Measurements from ENCODE around the gene WDR44.
"Not testable (repeated sequence)": the region's sequence is repeated elsewhere in the genome, so short reads cannot be mapped to it uniquely, and the experiment has no call there.

WDR44 gene

GRCh38 chrX:118360429-118361125 is 14.7 kb downstream of the WDR44 start:
- in situ Hi-C loops (cut with HindIII; ENCODE audit: low sequenced_read_pairs) = no loop called here

GRCh38 chrX:118364261-118364660 is 18.4 kb downstream of the WDR44 start:
- in situ Hi-C loops (cut with HindIII; ENCODE audit: low sequenced_read_pairs) = no loop called here

- in situ Hi-C loops (cut with HindIII; ENCODE audit: low sequenced_read_pairs) = no loop called here
Measured at GRCh38 chrX:118367338-118367737, 21.4 kb downstream of the WDR44 start.

- in situ Hi-C loops (cut with HindIII; ENCODE audit: low sequenced_read_pairs) = no loop called here
Measured at GRCh38 chrX:118368398-118368797, 22.5 kb downstream of the WDR44 start.

GRCh38 chrX:118370921-118371624 is 25.2 kb downstream of the WDR44 start:
- in situ Hi-C loops (cut with HindIII; ENCODE audit: low sequenced_read_pairs) = no loop called here

- in situ Hi-C loops (cut with HindIII; ENCODE audit: low sequenced_read_pairs) = no loop called here
Measured at GRCh38 chrX:118373538-118373937, 27.6 kb downstream of the WDR44 start.

GRCh38 chrX:118383120-118383519 is 37.2 kb downstream of the WDR44 start:
- in situ Hi-C loops (cut with HindIII; ENCODE audit: low sequenced_read_pairs) = no loop called here

GRCh38 chrX:118392716-118393115 is 46.8 kb downstream of the WDR44 start:
- in situ Hi-C loops (cut with HindIII; ENCODE audit: low sequenced_read_pairs) = no loop called here

- in situ Hi-C loops (cut with HindIII; ENCODE audit: low sequenced_read_pairs) = no loop called here
Measured at GRCh38 chrX:118396113-118396512, 50.2 kb downstream of the WDR44 start.

- in situ Hi-C loops (cut with HindIII; ENCODE audit: low sequenced_read_pairs) = no loop called here
Measured at GRCh38 chrX:118418811-118419251, 72.9 kb downstream of the WDR44 start.

GRCh38 chrX:118420462-118420861 is 74.6 kb downstream of the WDR44 start:
- in situ Hi-C loops (cut with HindIII; ENCODE audit: low sequenced_read_pairs) = no loop called here

- in situ Hi-C loops (cut with HindIII; ENCODE audit: low sequenced_read_pairs) = no loop called here
Measured at GRCh38 chrX:118423558-118423957, 77.7 kb downstream of the WDR44 start.

GRCh38 chrX:118432799-118433198 is 86.9 kb downstream of the WDR44 start:
- in situ Hi-C loops (cut with HindIII; ENCODE audit: low sequenced_read_pairs) = no loop called here

GRCh38 chrX:118437283-118437682 is 91.4 kb downstream of the WDR44 start:
- in situ Hi-C loops (cut with HindIII; ENCODE audit: low sequenced_read_pairs) = no loop called here

- in situ Hi-C loops (cut with HindIII; ENCODE audit: low sequenced_read_pairs) = no loop called here
Measured at GRCh38 chrX:118448273-118448783, 102.4 kb downstream of the WDR44 start.

GRCh38 chrX:118455013-118455412 is 109.1 kb downstream of the WDR44 start:
- in situ Hi-C loops (cut with HindIII; ENCODE audit: low sequenced_read_pairs) = no loop called here

- in situ Hi-C loops (cut with HindIII; ENCODE audit: low sequenced_read_pairs) = no loop called here
Measured at GRCh38 chrX:118459494-118459893, 113.6 kb downstream of the WDR44 start.

- in situ Hi-C loops (cut with HindIII; ENCODE audit: low sequenced_read_pairs) = no loop called here
Measured at GRCh38 chrX:118464501-118464900, 118.6 kb downstream of the WDR44 start.

GRCh38 chrX:118468122-118468521 is 122.2 kb downstream of the WDR44 start:
- in situ Hi-C loops (cut with HindIII; ENCODE audit: low sequenced_read_pairs) = no loop called here

GRCh38 chrX:118470721-118471347 is 124.9 kb downstream of the WDR44 start:
- in situ Hi-C loops (cut with HindIII; ENCODE audit: low sequenced_read_pairs) = not testable (repeated sequence)

- in situ Hi-C loops (cut with HindIII; ENCODE audit: low sequenced_read_pairs) = no loop called here
Measured at GRCh38 chrX:118474586-118474985, 128.7 kb downstream of the WDR44 start.

GRCh38 chrX:118475903-118476302 is 130.0 kb downstream of the WDR44 start:
- in situ Hi-C loops (cut with HindIII; ENCODE audit: low sequenced_read_pairs) = no loop called here
